Islet precursor cell (in vitro differentiated cells): ENCODE data around the gene SPIN1.

Experiments used
- DNase-seq: peaks from one replicate; pipeline ENCODE4 v3.0.0-alpha.2; 2018

The SPIN1 gene

GRCh38 chr9:88502552-88503034, 114.3 kb downstream of the SPIN1 start:
- peak; percentile 79 for DNase-seq

- no peak for DNase-seq
These were observed 115.0 kb downstream of the SPIN1 start for GRCh38 chr9:88503081-88503844.

DNA sequence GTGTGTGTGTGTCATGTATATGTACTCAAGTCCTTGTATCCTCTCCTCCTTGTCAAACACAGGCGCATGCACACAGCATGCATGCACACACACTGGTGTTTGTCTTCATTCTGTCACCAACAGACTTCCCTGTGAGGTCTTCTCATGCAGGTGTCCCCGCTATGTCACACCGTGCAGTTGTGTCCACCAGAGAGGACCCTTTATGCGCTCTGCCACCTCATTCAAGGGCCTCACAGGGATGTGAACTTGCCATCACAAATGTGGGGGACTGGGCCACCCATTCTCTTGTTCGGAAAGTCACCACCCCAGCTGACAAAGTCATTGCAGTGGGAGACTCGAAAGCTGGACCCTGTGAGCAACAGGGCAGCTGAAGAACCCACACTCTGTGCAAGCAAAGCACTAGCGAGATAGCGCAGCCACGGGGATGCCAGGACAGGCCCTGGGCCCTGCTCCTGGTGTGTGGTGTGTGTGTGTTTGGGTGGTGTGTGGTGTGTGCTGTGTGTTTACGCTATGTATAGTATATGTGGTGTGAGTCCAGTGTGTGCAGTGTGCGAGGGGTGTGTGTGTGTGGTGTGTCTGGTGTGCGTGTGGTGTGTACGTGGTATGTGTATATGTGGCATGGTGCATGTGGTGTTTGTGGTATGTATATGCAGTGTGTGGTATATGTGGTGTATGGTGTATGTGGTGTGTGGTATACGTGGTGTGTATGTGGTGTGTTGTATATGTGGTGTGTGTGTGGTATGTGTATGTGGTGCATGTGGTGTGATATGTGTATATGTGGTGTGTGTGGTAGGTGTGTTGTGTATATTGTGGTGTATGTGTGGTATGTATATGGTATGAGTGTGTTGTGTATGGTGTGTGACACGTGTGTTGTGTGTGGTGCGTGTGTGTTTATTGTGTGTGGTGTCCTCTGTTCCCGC, 115.9 kb downstream of the SPIN1 start:
- no peak for DNase-seq

- DNase-seq: no peak
These were observed 120.1 kb downstream of the SPIN1 start for GRCh38 chr9:88508326-88508725.

DNA sequence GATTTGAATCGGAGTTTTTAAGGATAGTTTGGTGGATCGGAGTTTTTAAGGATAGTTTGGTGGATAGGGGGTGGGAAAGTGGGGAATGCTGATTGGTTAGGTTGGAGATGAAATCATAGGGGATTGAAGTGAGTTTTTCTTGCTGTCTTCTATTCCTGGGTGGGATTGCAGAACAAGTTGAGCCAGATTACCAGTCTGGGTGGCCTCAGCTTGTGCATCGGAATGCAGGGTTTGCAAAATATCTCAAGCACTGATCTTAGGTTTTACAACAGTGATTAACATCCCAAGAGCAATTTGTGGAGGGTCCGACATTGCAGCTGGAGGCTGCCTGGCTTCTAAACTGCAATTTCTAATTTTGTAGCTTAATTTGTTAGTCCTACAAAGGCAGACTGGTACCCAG, 123.7 kb downstream of the SPIN1 start:
- DNase-seq: peak; percentile 73

GRCh38 chr9:88514247-88514646, 126.0 kb downstream of the SPIN1 start:
- no peak for DNase-seq

DNA sequence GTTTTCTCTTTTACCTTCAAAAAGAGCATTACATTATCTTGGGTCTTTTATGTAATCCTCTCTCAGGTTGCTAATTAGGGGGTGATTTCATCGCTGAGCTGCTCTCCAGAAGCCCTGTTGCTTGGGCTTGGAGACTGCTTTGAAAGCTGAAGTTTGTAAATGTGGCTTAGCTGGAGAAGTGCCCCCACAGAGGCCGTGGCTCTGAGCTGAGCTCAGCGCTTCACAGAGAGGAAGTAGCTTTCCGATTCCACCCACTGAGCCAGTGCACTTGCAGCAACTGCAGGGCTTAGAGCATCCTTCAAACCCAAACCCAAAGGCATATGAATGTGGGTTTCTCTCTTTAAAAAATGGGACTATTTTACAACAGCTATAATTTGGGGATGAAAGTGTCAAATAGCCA, 133.1 kb downstream of the SPIN1 start:
- no peak for DNase-seq

DNA sequence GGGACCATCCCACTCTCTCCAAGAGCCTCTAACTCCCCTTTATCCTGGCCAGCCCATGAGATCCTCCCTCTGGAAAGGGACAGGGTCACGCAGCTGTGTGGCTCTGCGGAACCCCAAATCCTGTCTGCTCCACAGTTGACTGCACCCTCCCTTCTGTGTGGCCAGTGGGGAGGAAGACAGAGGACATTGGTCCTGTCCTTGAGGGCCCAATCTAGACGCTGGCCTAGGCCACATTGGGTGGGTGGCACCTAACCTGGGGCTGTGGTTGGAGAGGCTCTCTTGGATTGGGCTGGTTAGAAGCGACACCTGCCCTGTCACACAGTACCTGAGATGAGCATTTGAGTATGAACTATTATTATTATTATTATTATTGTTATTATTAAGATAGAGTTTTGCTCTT, 134.1 kb downstream of the SPIN1 start:
- DNase-seq: no peak

DNA sequence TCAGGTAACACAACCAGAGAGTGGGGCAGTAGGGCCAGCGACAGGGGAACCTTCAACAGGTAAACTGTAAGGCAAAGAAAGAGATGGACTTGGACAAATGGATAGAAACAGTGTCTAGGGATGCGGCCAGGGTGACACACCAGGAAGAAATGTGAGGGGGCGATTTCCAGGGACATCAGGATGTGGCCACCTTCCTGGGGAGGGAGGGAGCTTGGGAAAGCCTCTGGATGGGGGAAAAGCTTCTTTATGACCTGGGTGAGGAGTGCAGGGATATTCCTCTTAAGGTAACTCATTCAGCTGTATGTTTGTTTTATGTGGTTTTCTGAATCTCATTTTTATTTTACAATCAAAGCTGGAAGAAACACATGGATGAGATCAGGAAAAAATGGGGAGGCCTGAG, 134.8 kb downstream of the SPIN1 start:
- peak; percentile 75 for DNase-seq

- no peak for DNase-seq
These were observed 136.7 kb downstream of the SPIN1 start for GRCh38 chr9:88524911-88525310.

- DNase-seq: no peak
These were observed 139.4 kb downstream of the SPIN1 start for GRCh38 chr9:88527618-88528017.
